Forelimb muscle (tissue), 1 donor: Measurements from ENCODE around the gene CCSER1. TPM values are rescaled to one million over a fixed set of nuclear protein-coding genes. Genes with fewer than 3 reads are reported as not detected.

Experiments
- DNase-seq: peaks from one replicate; pipeline ENCODE4 v3.0.0-alpha.2; 2013; ENCODE audit warnings: low read depth
- polyA plus RNA-seq: library from polyadenylated mRNA; unstranded; fragments of 120-200 nt; gene quantifications from one replicate; pipeline ENCODE4 v1.2.1, GENCODE V29; 2013; ENCODE audit not compliant: insufficient read length

CCSER1 gene
- polyA plus RNA-seq = 0.22 TPM

DNA sequence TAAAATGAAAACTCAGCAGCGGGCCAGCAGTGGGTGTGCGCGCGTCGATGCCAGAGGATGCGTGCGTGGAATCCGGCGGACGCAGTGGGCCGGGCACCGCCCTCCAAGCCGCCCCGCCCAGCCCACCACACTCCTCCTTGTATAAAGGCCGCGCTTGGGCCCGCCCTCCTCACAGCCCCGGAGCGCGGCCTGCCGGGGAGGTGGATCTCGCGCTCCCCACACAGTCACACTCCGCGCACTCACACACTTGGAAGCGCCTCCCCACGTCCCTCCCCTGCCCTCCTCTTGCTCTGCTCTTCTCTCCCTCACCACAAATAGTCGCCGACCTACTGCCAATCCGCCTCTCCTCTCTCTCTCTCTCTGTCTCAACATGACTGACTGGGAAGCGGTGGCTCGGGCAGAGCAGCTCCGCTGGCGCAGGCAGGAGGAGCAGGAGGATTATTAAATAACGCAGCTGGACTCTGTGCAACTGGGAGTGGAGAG lies at the start of gene CCSER1:
Gene CCSER1, plus strand, starts transcription at position 172 of the 483 bp plus-strand sequence.
- DNase-seq = no peak

DNA sequence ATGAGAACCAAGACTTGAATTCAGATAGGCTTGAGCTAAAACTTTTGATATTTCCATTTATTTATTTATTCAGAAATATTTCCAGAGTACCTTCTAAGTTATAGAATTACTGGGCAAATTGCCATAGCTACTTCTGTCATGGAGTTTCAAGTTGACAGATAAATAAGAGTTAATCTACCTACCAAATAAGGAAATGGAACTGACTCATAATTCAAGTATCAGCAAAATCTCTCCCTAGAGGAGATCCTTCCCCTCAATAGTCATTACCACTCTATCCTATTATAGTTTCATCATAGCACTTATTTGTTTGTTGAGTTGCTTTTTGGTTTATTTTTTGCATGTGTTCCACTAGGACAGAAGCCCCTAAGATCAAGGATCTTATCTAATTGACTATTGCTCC lies 48.8 kb upstream of the CCSER1 start:
- no peak for DNase-seq

DNA sequence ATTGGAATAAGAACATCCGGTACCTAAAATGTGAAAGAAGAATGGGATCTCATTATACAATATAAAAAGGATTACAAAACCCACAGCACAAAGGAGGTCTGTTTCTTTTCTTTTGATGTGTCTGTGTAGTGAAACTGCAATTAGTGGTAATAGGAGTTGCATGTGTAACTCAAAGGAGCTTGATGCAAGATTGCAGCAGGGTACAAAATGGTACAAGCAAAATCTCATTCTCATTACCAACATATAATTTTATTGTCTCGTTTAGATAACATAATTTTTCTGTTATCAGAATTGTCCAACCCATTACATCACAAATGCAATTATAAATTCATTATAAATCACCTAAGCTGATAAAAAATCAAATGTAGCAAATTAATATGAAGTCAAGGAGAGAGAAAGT lies 47.1 kb upstream of the CCSER1 start:
- DNase-seq = no peak

DNA sequence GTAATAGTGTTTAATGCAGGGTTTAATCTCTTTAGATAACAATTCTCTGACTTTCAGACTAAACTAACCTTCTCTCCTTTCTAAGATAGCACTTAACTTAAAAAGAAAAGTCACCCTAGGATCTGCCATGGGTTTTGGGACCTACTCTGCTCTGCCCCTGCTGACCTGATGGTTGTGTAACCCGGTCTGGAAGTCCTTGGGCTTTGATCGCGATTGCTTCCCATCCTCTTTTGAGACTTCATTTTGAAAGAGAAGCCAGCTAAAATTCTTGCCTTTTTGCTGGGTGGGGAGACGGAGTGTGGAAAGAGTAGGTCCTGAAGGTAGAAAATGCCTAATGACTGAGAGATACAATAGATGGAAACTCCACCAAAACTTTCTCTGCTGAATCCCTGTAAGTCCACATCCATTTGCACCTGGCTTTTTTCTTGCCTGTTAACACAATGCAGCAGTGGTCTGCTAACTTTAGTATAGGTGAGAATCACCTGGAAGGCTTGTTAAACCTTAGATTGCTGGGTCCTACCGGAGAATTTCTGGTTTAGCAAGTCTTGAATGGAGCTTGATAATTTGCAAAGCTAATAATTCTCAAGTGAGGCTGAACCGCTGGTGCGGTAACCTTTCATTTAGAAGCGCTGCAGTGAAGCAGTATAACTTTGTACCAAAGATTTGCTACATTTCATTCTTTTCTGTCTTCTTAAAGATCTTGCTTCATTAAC lies 45.6 kb upstream of the CCSER1 start:
- DNase-seq = no peak

DNA sequence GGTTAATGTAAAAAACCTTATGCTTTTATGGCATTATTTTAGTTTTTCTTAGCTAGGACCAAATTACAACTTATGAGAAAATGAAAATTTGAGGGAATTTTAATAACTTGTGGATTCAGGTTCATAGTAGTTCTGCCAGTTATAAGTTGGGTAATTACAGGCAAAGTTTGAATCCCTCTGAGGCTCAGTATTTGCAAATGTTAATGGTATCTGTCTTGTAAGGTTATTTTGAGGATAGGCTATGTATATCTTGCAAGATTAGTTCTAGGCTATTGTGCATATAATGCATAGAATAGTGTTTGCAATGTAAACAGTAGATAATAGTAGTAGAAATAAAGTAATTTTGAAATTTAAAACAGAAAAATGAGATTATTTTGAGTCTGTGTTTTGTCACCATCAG lies 44.7 kb upstream of the CCSER1 start:
- DNase-seq = no peak

DNA sequence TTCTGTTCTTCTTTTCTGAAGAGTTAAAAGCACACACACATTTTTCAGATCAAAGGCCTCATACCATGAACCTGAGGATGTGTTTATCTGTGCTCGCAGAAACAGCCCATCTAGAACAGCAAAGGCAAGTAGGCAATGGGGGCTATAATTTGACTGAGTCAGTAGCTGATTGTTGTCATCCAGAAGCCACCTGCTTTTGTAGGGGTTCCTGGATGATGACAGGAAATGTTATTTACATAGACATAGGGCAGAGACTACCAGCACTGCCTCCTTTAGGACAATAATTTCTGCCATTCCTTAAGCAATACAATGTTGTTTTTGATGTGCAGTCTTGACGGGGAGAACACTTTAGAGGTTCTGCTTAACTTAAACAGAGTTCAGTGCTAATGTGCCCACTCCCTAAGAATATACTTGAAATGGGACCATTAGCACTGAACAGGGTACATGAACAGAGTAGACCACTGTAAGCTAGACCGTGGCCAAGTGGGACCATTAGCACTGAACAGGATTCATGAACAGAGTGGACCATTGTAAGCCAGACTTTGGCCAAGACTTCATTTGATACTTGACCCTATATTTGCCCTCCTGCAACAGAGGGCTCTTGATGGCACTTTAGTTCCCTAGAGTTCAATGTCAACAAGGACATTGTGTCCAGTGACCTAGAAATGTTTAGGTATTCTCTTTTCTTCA lies 42.8 kb upstream of the CCSER1 start:
- no peak for DNase-seq

DNA sequence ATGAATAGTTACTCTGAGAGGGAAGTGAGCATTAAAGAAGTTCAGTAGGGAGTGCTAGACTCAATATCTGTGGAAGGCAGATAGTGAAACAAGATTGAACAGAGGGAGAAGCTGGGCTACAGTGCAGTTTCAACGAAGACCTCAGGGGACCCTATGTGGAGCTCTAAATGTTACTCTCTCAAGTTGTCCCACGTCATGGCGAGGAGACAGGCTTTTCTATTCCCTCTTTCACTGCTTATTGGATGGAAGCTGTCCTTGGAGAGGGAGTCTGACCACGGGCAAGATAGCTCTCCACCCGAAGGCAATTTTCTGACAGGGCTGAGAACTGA lies 42.3 kb upstream of the CCSER1 start:
- DNase-seq = no peak

DNA sequence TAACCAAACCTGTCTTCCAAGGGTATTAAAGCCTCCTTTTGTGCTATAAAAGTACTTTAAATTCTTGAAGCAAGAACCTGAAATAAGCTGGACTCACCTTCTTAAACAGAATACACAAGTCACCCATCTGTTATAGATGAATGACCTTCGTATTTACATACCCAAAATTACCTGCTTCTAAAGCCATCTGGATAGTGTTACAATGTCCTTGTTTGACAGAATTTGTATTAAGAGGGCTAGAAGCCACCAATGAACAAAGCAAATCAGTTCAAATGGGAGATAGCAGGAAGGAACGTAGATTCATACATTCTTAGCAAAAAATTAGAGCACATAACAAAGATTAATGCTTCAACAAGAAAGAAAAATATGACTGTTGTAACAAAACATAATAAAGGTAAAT lies 33.7 kb upstream of the CCSER1 start:
- no peak for DNase-seq

DNA sequence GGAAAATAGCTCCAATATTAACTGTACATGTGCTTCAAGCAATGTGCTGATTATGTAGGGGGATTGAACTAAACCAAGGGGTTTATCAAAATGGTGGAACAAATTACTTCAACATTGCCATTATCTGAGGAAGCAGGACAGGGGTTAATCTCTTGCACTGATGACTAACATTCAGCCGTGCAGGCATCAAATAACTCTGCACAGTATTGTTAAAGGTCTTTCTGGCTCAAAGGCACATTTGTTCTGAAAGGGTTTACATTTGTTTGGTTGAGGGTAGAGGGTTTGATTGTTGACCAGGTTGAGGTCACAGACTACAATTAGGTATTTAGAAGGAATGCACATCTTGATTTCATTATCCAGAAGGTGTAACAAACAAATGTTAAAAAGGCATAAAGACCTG lies 32.2 kb upstream of the CCSER1 start:
- DNase-seq = no peak

DNA sequence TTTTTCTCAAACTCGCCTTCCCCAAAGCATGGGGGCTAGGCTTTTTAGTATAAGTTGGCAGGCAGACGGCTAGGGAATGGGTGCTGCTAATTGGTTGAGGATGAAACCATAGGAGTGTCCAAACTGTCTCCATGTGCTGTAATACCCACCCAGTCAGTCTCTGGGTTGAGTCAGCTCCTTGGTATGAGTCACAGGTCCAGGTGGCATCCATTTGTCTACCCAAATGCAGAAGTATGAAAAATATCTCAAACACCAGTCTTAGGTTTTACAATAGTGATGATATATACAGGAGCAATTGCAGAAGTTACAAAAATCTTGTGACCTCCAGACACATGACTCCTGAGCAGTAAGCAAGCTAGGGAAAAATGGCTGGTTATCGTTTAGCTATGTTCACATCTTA lies 27.4 kb upstream of the CCSER1 start:
- no peak for DNase-seq

DNA sequence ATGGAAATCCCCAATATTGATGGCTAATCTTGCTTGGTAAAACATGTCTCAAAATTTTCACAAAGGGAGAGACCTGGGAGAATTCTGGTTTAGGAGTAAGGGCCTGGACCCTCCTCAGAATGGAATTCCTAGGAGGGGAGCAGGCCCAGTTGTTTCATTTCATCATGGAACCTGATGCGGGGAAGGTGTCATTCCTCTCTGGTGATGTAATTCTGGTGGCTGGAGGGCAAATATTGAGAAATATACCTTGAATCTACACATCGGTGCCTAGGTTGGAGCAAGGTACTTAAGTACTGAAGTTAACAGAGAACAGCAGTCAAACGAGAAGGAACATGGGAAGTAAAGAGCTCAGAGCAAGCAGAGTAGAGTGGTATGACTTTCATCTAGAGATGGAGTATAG lies 23.2 kb upstream of the CCSER1 start:
- no peak for DNase-seq

DNA sequence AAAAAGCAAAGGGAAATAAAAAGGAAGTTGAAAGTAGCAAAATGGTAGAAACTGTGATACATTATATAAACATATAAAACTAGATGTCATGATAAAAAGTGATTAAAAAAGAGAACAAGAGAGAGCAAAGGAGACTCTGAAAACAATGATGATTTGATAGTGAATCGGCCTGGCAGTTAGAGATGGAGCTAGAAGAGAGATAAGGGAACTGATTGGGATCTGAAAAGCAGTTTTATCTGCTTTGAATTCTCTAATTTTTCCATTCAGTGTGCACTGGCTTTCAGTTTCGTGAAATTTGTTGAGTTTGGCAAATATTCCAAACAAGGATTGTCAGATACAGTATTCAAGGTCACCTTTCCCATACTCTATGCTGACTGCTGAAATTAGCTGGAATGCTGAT lies 21.9 kb upstream of the CCSER1 start:
- DNase-seq = no peak

DNA sequence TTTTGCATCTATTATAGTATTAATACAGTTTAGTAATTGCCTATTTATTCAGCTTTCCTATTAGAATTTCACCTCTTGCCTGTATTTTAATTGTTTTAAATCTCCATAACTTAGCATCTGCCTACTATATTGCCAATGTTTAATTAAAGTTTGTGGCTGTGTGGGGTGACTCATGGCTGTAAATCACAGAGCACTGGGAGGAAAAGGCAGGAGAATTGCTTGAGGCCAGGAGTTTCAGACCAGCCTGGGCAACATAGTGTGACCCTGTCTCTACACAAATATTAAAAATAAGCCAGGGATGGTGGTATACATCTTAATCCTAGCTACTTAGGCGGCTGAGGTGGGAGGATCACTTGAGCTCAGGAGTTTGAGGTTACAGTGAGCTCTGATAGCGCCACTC lies 14.5 kb upstream of the CCSER1 start:
- DNase-seq = no peak

DNA sequence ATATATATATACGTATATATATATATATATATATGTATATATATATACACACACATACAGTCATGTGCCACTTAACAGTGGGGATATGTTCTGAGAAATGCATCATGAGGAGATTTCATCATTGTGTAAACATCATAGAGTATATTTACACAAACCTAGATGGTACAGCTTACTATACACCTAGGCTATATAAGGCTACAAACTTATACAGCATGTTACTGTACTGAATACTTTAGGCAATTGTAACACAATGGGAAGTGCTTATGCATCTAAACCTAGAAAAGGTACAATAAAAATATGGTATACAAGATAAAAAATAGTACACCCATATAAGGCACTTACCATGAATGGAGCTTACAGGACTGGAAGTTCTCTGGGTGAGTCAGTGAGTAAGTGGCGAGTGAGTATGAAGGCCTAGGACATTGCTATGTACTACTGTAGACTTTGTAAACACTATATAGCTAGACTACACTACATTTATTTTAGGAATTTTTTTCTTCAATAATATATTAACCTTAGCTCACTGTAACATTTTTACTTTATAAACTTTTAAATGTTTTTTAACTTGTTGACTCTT lies 13.2 kb upstream of the CCSER1 start:
- no peak for DNase-seq

DNA sequence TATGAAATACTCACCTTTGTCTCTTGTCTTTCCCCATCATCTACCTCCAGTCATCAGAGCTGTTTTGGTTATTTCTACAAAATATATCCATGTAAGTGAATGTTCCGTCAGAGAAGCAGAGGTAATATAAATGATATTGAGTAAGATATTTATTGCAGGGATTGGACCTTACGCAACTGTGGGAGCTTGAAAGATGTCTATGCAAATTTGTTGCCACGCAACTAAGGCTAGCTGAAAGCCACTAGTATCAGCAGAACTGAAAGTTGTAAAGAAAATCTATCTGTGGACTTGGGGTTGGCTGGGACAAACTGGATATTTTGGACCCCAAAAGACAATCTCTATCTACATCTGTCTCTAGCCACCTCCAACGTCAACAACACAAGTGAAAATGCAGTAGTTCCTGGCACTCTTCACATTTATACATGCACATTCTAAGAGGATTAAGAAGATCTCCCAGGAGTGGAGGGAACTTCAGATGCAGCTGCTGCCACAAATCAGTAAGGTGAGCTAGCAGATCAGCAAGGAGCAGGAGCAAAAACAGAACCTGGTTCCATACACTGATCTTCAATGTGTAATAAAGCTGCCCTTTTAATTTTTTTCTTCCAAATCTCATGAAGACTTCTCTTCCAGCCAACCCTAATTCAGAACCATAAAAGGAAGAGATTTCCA lies 8.5 kb upstream of the CCSER1 start:
- DNase-seq = no peak

DNA sequence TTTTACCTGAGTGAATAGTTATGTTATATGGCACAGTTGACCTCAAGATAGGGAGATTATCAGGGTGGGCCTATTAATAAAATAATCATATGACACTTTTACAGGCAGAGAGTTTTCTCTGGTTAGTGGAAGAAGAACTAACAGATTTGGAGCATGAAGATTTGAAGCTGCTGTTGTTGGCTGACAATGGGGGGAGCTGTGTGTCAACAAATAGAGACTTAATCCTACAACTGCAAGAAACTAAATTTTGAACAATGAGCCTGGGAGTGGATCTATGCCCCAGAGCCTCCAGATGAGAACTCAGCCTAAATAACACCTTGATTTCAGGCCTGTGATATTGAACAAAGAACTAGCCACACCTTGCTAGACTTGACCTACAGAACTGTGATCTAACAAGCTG lies 7.2 kb upstream of the CCSER1 start:
- DNase-seq = no peak

DNA sequence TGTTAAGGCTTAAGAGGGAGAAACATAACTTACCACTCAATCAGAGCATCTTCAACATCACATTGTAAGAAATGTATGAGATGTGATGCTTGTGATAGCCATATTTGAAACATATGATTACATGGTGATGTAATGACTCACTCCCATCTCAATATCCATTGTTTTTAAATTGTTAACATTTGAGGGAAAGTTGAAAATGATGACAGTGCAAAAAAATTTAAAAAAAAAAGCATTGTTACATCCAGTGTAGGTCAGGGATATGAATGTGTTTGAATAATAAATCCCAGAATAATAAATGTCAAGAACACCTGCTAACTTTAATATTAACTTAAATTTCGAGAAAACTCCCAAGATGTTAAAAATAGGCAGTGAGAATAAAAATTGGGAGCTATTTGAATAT lies 6.4 kb upstream of the CCSER1 start:
- DNase-seq = no peak

DNA sequence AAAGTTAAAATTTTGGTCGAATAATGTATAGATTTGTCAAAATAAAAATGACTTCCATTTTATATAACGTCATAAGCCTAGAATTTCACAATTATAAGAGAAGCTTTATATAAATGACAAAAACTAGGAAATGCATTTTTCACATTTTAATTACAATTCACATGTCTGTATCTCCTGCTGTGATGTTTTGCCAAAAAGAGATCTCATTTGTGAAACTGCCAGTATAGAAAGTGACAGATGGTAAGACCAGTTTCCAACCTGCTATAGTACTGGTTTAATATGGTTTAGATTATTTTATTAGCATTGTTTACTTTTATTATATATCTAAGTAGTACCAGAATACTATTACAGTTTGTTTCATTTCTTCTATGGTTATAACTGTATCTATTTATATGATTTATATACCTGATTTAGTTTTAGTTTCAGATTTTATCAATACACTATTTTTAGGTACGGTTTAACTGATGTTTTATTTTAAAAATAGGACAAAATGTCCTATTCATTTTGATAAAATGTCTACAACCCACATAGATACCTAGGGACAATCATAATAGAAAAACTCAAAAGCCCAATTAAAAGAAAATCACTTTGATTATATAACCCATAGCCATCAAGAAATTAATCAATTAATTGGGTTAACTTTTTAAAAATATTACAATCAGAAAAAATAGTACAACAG lies 5.4 kb upstream of the CCSER1 start:
- DNase-seq = no peak

DNA sequence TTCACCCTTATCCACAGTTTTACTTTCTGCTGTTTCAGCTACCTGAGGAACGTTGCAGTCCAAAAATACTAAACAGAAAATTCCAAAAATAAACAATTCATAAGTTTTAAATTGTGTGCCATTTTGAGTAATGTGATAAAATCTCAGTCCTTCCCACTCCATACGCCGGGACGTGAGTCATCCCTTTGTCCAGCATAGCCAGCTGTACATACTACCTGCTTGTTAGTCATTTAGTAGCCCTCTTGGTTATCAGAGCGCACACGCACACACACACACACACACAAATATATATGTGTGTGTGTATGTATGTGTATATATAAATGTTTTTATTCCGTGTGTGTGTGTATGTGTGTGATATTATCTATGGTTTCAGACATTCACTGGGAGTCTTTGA lies 4.8 kb upstream of the CCSER1 start:
- DNase-seq = no peak

DNA sequence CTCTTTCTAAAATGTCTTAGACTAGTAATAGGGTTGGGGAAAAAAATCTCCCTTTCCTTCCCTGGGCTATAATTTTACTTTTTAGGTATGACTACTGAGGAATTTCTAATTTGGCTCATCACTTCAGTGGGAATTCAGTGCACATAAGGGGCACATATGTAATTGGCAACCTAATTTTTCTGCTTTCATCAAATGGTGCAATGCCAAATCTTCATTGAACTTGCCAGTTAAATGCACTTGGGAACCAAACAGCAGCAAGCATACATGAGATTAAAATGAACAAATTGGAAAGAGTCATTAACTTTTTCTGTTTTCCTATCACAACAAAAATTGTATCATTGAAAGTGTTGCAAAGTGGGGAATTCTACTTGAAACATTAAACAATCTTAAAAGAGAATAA lies 2.9 kb upstream of the CCSER1 start:
- no peak for DNase-seq

DNA sequence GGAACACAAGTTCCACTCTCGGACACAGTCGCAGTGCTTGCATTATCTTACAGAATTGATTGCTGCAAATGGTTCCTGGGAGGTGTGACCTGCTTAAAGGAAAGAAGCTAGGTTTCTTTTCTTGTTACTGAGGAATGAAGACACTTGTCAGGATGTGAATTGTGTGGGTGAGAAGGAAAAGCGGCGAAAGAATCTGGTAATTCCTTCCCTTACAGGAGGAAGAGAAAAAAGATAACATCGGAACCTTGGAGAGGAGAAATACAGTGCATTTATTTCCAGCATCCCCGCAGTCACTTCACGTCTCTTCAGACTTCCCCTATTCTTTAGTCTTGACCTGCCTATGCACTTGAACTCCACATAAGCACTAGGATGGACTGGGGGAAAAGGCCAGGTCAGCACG lies 389 bp upstream of the CCSER1 start:
- no peak for DNase-seq

DNA sequence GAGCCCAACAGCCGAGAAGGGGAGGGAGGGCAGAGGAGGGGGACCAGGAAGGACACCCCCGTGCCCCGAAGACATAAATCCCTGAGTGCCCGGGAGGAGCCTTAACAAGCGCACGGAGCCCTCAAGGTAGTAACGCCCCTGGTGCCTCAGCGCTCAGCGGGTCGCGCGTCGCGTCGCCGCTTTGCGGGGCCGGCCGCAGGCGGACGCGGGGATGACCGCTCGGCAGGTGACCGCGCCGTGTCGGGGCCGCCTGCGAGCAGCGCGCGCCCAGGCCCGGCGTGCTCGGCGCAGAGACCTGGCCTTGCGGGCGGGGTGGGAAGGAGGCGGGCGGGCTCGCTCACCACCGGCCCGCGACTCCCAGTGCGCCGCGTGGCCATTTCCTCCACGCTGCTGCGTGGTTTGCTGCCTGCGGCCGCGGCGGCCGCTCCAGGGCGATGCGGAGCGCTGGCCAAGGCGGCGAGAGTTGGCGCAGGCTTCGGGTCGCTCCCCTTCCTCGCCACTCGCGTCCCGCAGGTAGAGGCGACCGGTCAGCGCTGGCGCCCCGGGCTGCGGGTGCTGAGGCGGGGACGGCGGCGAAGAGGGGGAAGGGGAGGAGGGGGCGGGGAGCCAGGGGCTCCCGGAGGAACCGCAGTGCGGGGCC lies 632 bp downstream of the CCSER1 start:
- no peak for DNase-seq
